CD4-positive, alpha-beta T cell treated with Interleukin-10 for 1 hour (primary cell): ENCODE results near the gene AMIGO1.

Source experiments
- DNase-seq: peaks from one replicate; pipeline ENCODE4 v3.0.0-alpha.2; 2020

AMIGO1 gene

DNA sequence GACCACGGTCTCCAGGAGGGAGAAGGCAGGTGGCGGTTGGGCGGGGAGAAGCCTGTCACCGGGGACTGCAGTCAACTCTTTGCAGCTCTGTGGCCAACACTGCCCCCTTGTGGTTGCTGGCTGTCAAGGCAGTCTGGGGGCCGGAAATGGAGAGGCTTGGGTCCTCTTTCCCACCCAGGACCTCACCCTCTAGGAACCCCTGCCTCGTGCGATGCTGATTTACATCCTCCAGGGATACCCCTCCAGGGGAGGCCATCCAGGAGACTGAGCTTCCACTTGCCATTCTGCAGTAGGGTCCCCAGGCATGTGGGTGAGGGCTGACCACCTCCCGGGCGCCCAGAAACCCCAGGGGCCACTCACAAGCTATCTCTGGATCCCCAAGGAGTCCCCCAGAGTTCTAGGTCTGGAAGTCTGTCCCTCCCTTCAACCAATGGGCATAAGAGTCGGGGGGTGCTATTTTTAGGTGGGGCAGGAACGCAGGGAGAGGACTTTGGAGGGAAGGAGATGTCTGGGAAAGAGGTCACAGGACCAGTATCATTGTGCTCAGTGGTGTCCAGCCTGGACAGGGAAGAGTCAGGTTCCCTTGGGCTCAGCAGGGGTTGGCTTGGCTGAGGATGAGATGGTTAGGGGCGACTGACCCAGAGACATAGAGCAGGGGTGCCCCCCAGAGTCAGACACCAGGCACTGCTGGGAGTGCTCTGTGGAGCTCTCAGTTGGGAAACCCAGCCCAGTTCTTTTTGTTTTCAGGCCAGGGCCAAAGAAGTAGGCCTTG is 23.0 kb upstream of the AMIGO1 start:
- peak; percentile 91 for DNase-seq

DNA sequence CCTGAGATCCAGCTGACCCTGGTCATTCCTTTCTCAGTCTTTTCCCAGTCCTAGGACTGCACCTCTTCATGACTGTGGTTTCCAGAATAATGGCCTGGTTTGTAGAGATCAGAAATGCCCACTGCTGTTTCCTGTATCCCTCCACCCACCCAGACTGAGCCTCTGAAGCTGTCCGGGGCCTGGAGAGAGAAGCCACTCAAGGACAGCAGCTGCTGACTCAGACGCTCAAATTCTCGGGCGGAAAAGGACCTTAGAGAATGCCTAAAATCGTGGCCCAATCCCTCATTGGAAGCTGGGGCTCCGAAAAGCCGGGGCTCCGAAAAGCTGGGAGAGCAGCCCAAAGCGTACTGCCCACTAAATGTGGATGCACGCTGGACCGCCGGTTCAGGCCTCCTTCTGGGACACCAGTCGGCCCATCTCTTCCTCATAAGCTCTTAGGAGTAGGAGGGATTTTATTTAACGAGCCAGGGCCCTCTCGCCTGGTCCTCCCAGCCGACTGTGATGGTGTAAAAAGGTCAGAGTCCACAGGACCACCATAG is 22.4 kb upstream of the AMIGO1 start:
- DNase-seq = no peak

DNA sequence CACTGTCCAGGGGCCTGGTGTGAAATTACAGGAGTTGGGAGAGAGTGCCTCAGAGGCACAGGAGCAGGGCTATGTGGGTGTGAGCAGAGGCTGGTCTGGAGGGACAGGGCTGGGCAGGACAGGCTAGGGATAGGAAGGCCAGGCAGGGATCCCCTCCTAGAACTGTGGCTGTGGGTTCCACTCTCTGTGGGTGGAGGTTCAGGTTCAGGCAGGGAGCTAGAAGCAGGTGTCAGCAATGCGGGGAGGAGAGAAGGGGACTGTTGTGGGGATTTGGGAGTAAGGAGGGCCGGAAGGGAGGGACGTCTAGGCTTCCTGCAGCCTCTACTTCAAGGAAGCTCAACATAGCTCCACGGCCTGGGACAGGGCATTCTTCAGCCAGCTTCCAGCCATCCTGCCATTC is 21.9 kb upstream of the AMIGO1 start:
- DNase-seq = no peak

DNA sequence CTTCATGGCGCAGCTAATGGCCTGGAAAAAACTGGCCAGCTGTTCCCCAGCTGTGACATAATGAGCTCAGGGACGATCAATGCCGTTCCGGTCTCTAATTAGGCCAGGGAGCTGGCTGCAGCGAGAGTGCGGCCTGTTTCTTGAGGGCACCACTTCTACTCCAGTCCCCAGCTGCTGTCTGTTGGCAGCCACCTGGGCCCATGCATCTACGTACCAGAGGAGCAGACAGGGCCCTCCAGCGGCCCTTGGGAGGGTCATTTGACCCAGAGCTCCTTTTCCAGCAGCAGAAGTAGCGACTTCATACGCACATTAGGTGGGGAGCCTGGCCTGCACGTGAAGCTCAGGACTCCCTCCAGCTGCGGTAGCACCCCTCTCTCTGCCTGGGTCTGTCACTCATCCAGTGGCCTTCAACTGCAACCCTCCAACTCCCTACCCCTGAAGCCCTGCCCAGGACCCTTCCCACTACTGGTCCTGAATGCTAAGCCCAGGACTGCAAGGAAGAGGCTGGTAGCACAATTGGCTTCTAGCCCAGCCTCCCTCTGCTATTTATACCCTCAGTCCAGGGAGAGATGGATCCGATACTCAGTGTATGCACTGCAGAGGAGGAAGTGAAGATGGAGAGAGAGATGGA is 21.0 kb upstream of the AMIGO1 start:
- DNase-seq = no peak

DNA sequence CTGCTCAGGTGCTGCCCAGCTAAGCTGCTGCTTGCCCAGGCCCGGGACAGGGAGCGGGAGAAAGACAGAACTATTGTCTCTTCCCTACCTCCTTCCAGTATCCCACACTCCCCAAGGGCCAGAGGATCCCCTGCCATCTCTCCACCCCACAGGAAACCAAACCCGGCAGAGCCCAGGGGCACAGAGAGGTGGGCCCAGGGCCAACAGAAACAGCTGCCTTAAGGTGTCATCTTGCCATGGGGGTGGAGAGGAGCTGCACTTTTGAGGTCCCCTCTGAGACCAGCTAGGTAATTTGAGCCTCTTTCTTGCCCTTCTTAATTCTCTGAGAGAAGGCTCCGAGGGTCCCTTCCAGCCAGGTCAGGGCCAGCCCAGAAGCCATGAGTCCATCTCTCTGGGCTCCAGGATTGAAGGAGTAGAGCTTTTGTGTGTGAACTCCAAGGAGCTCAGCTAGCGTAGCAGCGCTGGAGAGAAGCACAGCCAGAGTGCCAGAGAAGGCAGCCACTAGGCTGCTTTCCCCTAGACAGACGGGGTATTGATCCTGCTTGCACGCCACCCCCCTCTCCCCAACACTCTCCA is 20.4 kb upstream of the AMIGO1 start:
- no peak for DNase-seq

DNA sequence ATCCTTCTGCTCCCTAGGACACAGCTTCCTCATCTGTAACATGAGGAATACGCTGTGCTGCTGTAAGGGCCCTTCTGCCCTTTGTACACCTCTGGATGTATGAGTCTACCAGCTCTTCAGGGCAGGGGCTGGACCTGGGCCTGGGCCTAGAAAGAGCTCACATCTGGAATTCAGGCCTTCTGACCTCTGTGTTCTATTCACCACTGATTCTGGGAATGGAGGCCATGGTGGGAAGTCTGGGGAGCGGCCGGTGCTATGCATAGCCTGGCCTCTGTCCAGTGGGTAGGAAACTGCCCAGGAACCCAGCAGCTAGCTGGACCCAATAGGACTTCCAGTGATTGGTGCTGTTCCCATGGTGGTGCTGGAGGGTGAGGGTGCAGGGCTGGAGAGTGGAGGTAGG is 19.2 kb upstream of the AMIGO1 start:
- DNase-seq = no peak

DNA sequence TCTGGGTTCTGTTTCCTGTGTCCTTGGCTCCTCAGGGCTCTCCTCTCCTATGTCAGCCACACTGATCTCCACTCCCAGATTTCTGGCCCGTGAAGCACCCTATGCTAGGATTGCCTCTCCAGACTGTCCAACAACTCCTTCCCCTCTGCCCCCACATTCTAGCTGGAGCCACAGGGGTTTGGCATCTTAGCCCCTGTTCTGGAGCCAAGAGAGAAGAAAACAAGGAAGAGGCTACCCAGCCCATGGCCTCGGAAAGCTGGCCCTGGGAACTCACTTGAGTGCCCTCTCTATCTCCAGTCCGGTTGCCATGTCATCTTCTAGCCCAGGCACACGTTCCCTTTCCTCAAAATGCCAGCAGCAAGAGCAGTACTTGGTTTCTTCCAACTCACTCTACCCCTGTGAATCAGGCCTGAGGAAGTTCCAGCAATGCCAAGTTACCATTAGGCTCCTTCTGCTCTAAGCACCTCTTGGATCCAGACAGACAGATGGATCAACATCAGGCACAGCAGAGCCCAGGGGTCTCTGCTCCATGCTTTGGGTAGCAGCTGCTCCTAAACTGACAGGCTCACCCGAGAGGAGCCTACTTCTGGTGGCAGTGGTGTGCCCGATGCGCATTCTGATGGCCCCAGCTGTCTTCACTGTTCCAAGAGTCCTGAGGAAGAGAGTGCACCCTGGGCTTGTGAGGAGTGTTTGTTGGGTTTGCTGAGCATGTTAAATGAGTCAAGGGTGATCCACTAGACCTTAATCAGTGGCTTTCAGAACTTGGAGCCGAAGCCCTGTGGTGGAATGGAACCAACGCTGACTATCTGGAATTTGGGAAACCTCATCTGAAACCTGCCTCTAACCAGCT is 18.5 kb upstream of the AMIGO1 start:
- no peak for DNase-seq

DNA sequence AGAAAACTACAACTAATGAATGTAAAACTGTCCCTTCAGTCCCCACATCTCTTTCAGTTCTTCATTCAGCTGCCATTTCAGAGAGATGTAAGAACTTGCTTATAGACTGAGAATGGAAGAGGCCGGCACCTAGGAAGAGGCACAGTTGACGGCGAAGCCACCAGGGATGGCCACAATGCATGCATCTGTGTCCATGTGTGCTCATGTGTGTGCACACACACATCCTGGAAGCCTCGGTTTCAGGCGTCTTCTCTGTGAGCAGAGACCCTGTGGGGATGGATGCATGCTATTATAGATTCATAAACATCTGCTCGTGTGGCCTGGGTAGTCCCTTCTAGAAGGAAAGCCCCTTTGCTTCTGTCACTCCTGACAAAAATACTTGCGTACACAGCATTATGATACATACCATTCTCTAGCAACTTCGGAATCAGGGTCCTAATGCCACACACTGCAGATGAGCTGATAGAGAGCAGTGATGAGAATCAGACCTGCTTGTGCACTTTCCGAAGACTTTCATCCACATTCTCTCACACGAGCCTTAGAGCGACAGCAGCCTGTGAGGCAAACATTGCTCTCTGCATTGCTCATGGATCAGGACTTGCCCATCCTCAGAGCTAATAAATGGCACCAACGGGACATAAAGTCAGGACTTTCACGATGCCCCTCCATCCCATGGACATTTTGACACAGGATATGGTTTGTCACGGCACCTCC is 17.7 kb upstream of the AMIGO1 start:
- no peak for DNase-seq

DNA sequence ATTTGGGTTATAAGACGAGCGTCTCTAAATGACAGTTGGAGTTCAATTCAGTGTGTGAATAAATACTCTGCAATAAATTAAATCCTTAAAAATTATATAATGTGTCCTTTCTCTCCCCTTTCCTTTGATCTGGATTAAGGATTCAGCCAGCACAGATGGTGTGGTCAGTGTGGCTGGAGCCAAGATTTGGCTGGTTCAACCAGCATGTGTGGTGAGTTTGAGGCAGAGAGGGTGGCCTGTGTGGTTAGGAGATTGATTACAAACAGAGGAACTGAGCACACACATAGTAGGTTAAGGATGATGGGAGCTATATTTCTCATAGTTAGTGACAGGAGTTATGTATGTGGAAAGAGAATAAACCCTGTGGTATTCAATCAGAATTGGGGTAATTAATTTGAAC is 14.2 kb upstream of the AMIGO1 start:
- no peak for DNase-seq

DNA sequence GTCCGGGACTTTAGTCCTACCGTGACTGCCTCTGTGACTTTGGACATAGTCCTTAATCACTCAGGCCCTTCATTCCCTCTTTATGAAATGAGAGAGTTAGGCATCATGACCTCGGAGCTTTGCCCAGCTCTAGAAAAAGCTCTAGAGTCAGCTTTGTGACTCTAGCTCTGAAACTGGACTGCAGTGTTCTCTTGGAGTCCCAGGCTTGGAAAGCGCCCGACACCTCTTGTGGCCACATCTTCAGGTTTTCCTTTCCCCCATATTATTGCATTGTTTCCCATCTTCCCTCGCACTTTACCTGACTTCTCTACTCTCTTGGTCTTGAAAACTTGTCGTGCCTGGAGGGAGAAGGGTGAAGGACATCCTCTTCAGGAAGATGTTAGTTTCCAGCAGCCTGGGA is 12.5 kb upstream of the AMIGO1 start:
- no peak for DNase-seq

DNA sequence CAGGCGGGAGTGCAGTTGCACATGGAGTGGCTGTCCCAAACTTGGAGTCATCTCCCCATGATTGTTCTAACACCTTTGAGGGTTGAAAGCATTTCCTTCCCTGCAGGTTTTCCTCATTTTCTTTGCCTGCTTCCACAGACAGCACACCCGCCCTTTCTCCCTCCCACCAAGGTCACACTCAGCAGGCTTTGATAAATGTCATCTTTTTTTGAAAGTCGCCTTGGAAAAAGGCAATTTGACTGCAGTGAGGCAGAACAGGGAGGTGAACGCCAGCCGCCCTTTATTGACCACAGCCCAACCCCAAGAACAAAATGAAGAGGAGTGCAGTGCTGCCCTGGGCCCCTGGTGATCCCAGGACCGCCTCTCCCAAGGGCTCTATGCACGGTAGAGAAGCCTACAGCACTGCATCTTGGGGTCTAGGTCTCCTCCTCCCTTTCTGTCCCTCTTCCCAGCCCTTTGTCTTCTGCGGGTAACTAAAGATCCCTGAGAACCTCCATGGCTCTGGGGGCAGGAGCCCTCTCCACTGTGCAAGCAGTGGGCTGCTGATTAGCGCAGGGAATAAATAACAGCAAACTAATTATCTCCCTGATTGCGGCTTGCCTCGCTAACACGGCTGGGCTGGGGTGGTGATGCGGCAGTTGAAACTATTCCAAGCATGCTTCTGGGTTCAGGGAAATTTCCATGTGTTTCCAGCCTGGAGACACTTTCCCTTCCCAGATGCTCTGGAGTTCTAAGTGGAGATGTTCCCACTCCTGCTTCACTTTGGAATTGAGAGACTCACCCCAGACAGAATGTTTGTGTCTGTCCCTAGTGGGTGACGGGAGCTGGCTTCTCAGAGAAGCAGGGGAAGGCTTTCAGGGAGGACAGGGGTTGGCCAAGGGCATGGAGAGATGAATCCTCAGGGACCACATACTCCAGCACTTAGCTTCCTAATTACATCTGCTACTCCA is 11.8 kb upstream of the AMIGO1 start:
- no peak for DNase-seq

DNA sequence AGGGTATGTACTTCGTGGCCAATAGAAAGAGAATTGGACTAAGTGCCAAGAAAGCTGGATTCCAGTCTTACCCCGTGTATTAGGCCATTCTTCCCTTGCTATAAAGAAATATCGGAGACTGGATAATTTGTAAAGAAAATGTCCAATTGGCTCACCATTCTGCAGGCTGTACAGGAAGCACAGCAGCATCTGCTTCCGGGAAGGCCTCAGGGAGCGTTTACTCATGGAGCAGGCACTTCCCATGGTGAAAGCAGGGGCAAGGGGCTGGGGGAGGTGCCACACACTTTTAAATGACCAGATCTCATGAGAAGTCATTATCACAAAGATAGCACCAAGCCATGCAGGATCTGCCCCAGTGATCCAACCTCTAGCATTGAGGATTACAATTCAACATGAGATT is 7.8 kb upstream of the AMIGO1 start:
- DNase-seq = no peak

DNA sequence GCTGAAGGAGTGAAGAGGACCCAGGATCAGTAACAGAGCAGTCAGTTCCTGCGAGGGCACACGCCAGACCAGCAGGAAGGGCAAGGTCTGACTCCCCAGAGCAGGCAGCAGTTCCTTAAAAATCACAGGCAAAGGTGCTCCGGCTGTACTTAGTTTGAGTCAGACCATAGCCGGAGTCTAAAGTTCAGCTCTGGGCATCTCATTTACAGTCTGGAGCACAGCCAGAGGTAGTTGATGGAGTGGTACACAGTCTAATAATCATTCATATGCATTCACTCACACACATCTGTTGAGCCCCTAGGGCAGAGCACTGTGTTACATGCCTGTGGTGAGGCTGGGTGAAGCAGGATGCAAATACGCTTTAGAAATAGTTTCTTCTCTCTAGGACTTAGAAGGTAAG is 7.3 kb upstream of the AMIGO1 start:
- no peak for DNase-seq

DNA sequence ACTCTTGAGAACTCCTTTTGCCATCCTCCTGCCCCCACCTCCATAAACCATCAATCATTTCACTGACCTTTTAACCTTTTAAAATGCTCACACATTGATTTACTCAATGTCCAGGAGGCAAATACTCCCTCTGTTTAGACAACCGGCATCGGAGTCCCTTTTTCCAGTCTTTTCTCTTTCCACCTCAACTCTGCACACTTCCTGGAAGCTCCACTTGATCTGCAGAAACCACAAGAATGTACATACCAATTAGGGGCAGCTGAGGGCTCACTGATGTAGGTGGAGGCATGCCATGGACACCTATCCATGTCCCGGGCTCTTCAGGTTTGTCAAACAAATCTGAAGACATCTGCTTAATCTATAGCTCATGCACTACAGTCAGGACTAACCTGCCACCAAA is 5.3 kb upstream of the AMIGO1 start:
- DNase-seq = no peak

DNA sequence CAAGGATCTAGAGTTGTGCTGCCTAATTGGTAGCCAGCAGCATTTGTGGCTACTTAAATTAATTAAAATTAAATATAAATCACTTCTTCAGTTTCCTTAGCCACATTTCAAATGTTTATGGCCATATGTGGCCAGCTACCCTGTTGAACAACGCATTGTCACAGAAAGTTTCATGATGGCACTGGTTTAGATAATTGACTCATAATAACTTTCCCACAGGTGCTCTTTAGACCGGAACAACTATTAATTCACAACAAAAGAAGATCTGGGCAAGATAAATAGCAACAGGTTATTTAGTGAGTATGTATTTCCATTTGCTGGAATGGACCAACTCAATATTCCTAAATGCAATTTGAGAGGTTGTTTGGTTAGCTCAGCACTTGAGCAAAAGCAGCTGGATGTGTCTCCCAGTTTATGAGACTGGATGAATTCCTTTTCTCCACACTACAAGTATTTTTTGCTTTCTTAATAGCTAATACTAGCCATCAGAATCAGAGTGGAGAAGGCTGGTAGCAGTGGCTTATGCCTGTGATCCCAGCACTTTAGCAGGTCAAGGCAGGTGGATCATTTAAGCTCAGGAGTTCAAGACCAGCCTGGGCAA is 3.7 kb upstream of the AMIGO1 start:
- no peak for DNase-seq

DNA sequence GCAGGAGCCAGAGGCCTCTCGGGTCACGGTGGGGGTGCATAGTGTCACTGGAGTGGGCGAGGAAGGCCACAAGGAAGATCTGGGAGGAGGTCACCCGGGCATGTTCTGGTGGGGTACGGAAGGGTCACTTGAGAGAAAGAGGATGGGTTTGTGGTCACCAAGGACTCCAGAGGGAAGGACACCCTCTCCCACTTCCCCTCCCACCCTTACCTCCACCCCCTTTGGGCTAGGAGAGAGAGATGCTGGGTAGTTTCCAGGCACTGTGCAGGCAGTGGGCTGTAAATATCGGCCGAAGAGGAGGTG is 703 bp downstream of the AMIGO1 start:
- no peak for DNase-seq

DNA sequence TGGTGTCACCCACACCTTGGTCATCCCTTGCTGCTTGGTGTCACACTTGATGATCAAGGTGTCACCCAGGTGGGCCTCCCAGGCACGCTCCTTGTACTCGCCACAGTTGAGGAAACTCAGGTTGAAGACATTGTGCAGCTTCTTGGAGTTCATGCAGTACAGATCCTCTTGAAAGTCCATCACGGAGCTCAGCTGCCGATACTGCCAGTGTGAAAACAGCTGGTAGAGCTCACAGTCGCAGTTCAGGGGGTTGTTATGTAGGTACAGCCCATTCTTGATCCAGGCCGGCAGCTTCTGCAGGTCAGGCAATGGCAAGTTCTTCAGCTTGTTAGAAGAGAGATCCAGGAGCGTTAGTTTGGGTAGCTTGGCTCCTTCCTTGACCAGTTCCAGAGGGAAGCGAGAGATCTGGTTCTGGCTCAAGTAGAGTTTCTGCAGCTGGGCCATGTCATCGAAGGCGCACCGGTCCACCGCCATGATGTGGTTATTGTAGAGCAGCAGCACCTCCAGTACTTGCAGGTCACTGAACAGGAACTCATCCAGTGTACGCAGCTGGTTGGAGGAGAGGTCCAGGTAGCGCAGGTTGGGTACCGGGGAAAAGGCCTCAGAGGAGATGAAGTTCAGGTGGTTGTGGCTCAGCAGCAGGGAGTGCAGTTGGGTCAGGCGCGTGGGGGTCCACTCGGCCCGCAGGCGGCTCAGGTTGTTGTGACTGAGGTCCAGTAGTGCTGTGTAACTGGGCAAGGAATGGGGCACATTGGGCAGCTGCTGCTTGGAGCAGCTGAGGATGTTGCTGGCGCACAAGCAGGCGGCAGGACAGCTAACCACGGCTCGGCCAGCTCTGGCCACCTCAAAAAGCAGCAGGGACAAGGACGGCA is 1.3 kb downstream of the AMIGO1 start:
- no peak for DNase-seq

DNA sequence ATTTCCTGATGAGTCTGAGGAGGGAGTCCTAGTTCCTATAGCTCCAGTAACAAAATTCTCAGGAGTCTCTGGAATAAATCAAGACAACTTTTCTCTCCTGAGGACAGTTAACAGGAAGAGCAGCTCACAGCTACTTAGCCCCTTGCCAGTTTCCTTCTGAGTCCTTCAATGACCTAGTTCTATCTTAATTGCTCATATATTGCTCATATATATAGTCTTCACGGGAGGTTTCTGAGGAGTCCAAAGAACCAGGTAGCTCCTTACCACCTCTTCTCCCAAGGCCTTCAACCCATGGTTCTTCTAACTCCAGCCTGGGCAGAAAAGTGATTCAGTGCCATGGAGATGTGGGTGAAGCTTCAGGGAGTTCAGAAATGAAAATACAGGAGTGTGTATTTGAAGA is 4.6 kb downstream of the AMIGO1 start:
- DNase-seq = no peak

DNA sequence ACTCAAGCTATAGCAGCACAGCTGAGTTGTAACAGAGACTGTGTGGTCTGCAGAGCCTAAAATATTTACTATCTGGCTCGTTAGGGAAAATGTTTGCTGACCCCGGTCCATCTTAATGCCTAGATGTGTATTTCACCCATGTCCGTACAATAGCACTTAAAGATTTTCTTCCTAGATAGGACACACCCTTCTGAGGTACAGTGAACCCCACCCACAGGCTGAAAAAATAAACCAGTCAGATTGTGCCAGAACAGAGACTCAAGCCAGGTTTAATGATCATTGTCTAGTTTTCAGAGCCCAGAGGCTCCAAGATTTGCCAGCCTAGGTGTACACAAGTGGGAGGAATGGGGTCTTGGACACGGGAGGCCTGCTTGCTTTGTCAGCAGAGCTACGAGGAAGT is 5.6 kb downstream of the AMIGO1 start:
- peak; percentile 28 for DNase-seq

DNA sequence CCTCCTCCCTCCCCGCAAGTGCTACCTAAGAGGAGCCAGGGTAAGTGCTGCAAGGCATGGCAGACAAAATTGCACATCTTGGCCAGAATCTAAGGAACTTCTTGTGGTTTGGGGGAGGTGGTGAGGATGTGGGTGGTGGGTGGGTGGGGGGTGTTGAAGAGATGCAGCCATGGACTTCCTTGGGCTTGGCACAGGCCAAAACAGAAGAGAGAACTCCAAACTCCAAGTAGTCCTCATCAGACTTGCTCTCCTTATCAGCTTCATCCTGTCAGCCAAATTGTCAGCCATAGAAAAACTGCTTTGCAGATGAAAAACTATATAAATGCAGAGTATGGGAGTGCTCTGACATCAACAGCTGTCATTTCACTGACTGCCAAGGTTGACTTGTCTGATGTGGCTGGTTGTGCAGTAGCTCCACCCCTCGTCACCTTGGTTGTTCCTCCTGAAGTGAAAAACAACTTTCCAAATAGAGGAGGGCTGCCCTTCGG is 7.1 kb downstream of the AMIGO1 start:
- DNase-seq = peak; percentile 78
